T-helper 9 cell (primary cell): Measurements from ENCODE around the gene RNF123.

ENCODE experiments used
- DNase-seq: peaks from one replicate; pipeline ENCODE4 v3.0.0-alpha.2; 2020
- total RNA-seq, 2 donors: gene quantifications; one replicate each; lab custom pipeline; 2026; lab: John Stamatoyannopoulos, UW

The RNF123 gene
- total RNA-seq = 30.4 to 49.9 reads per million in 2 donors

GRCh38 chr3:49689046-49689907, at the start of gene RNF123, which contains the start of gene MST1:
RNF123 (plus strand) TSS chr3:49689557; CDS start chr3:49691166, 1,609 bp downstream.
MST1 (minus strand) TSS chr3:49689474; CDS start chr3:49688691, 783 bp downstream.
- peak; percentile 93 for DNase-seq

GRCh38 chr3:49641292-49641691, 48.1 kb upstream of the RNF123 start:
- no peak for DNase-seq

GRCh38 chr3:49641921-49642707, 47.2 kb upstream of the RNF123 start:
- DNase-seq = no peak

DNA sequence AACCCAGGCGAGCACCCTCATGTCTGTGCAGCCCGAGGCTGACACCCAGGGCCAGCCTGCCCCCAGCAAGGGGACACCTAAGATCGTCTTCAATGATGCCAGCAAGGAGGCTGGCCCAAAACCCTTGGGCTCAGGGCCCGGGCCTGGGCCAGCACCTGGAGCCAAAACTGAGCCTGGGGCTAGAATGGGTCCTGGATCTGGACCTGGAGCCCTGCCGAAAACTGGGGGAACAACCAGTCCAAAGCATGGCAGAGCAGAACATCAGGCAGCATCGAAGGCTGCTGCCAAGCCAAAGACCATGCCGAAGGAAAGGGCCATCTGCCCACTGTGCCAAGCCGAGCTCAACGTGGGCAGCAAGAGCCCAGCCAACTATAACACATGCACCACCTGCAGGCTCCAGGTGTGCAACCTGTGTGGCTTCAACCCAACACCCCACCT, 46.6 kb upstream of the RNF123 start:
- no peak for DNase-seq

- no peak for DNase-seq
These were observed 44.7 kb upstream of the RNF123 start for GRCh38 chr3:49644684-49645083.

- no peak for DNase-seq
These were observed 43.1 kb upstream of the RNF123 start for GRCh38 chr3:49646236-49646635.

- no peak for DNase-seq
These were observed 41.6 kb upstream of the RNF123 start for GRCh38 chr3:49647741-49648140.

DNA sequence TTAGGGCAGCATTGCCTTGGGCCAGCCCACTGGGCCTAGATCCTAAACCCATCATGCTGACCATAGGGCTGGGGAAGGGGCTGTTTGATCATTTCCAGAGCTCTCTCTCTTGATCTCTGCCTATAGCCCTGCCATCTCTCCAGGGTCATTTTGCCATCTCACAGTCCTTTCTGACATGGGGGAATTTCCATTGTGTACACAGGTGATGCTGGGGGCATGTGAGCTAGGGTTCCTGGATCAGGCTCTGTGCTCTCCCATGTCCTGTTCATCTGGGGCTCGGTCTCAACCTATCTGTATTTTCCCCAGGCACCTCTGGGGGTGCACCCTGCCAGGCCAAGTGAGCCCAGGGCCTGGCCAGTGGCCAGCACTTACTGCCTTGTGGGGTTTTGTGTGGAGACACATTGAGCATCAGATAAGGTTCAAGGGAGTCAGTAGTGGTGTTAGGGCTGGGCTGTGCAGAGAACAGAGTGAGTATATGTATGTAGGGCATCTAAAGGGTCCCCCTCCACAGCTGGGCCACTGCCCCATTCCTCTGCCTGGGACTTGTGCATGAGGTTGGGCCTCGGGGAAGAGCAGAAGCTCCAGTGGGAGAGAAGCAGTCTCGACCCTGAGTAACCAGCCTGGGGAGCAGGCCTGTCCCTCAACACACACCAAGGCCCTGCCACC, 40.9 kb upstream of the RNF123 start:
- no peak for DNase-seq

DNA sequence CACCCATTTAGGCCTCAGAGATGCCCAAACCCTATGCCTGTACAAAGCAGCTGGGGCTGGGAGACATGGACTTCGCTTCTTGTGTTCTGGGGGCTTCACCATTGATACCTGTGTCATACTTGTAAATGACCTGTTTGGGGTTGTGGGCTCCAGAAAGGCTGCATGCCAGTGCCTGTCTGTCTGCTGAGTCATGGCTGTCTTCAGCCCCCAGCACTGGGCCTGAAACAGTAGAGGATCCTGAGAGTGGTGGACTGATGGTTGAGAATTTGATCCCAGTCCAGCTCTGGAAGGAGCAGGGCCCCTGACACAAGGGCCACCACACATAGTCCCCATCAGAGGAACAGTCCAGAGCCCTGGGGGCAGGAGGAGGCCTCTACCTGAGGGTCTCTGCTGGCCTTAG, 39.8 kb upstream of the RNF123 start:
- DNase-seq = no peak

DNA sequence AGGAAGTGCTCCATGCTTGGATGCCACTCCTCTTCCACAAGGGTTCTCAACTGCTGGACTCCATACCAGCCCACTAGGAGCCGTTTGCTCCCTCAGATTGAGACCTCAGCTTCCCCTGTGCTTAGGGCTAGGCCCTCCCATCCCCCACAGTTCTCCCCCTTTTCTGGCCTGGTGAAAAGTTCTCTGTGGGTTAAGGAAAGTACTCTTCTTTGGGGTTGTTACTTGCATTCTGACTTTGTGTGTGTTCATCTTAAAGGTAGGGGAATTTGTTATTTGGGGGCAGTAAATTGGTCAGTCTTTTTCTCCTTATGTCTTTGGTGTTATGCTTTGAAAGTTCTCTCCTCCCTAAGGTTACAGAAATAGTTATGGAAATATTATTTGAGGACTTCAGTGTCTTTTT, 39.2 kb upstream of the RNF123 start:
- no peak for DNase-seq

DNA sequence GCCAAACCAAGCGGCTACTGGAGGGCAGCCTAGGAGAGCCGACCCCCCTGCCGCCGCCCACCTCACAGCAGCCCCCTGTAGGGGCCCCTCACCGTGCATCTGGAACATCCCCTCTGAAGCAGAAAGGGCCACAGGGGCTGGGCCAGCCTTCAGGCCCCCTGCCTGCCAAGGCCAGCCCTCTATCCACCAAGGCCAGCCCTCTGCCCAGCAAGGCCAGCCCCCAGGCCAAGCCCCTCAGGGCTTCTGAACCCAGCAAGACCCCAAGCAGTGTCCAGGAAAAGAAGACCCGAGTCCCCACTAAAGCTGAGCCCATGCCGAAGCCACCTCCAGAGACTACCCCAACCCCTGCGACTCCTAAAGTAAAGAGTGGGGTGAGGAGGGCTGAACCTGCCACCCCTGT, 38.7 kb upstream of the RNF123 start:
- no peak for DNase-seq

GRCh38 chr3:49652218-49652902, 37.0 kb upstream of the RNF123 start:
- no peak for DNase-seq

DNA sequence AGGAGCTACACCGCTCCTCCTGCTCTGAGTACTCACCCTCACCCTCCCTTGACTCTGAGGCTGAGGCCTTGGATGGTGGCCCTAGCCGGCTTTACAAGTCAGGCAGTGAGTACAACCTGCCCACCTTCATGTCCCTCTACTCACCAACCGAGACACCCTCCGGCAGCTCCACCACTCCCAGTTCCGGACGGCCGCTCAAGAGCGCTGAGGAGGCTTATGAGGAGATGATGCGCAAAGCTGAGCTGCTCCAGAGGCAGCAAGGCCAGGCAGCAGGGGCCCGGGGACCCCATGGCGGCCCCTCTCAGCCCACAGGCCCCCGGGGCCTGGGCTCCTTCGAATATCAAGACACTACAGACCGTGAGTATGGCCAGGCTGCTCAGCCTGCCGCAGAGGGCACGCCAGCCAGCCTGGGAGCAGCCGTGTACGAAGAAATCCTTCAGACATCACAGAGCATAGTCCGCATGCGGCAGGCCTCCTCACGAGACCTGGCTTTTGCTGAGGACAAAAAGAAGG, 36.4 kb upstream of the RNF123 start:
- no peak for DNase-seq

- DNase-seq = no peak
These were observed 35.7 kb upstream of the RNF123 start for GRCh38 chr3:49653621-49654020.

DNA sequence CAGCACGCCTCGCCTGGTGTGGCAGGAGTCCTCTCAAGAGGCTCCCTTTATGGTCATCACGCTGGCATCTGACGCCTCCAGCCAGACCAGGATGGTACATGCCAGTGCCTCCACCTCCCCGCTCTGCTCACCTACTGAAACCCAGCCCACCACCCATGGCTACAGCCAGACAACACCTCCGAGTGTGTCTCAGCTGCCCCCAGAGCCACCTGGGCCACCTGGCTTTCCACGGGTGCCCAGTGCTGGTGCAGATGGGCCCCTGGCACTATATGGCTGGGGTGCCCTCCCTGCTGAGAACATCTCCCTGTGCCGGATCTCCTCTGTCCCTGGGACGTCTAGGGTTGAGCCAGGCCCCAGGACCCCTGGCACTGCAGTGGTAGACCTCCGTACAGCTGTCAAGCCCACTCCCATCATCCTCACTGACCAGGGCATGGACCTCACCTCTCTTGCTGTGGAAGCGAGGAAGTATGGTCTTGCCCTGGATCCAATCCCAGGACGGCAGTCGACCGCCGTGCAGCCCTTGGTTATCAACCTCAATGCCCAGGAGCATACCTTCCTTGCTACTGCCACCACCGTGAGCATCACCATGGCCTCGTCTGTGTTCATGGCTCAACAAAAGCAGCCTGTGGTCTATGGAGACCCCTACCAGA, 35.1 kb upstream of the RNF123 start:
- no peak for DNase-seq

- no peak for DNase-seq
These were observed 34.3 kb upstream of the RNF123 start for GRCh38 chr3:49654955-49655556.

DNA sequence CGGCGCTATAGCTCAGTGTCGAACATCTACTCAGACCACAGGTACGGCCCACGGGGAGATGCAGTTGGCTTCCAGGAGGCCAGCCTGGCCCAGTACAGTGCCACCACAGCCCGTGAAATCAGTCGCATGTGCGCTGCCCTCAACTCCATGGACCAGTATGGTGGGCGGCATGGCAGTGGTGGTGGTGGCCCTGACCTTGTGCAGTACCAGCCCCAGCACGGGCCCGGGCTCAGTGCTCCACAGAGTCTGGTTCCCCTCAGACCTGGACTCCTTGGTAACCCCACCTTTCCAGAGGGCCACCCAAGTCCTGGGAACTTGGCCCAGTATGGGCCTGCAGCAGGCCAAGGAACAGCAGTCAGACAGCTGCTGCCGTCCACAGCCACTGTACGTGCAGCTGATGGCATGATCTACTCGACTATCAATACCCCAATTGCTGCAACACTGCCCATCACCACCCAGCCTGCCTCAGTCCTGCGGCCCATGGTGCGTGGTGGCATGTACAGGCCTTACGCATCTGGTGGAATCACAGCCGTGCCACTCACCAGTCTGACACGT, 33.5 kb upstream of the RNF123 start:
- no peak for DNase-seq

DNA sequence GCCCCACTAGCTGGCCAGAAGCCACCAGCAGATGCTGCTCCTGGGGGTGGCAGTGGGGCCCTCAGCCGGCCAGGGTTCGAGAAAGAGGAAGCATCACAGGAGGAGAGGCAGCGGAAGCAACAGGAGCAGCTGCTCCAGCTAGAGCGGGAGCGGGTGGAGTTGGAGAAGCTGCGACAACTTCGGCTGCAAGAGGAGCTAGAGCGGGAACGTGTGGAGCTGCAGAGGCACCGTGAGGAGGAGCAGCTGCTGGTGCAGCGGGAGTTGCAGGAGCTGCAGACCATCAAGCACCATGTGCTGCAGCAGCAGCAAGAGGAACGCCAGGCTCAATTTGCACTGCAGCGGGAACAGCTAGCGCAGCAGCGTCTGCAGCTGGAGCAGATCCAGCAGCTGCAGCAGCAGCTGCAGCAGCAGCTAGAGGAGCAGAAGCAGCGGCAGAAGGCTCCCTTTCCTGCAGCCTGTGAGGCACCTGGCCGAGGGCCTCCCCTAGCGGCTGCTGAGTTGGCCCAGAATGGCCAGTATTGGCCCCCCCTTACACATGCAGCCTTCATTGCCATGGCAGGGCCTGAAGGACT, 32.7 kb upstream of the RNF123 start:
- no peak for DNase-seq

DNA sequence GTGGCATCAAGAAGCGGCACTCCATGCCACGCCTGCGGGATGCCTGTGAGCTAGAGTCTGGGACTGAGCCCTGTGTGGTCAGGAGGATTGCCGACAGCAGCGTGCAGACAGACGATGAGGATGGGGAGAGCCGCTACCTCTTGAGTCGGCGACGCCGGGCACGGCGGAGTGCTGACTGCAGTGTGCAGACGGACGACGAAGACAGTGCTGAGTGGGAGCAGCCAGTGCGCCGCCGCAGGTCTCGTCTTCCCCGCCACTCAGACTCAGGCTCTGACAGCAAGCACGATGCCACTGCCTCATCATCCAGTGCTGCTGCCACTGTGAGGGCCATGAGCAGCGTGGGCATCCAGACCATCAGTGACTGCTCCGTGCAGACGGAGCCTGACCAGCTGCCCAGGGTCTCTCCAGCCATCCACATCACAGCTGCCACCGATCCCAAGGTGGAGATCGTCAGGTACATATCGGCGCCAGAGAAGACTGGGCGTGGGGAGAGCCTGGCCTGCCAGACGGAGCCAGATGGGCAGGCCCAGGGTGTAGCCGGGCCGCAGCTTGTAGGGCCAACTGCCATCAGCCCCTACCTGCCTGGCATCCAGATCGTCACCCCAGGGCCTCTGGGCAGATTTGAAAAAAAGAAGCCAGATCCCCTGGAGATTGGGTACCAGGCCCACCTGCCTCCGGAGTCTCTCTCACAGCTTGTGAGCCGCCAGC, 32.0 kb upstream of the RNF123 start:
- no peak for DNase-seq

- no peak for DNase-seq
These were observed 30.6 kb upstream of the RNF123 start for GRCh38 chr3:49658711-49659110.
